MG63 (cell line): ENCODE results near the gene BCL2L14. TPM values are rescaled to one million over a fixed set of nuclear protein-coding genes. Genes with fewer than 3 reads are reported as not detected.
"Not testable (repeated sequence)": the region's sequence is repeated elsewhere in the genome, so short reads cannot be mapped to it uniquely, and the experiment has no call there.

Source experiments
- DNase-seq: peaks from one replicate; pipeline ENCODE4 v3.0.0-alpha.2; 2020
- H3K27me3 ChIP-seq: fragments of 250-450 bp; sonication (Bioruptor Pico); 2 replicates; pipeline ENCODE4 v1.5.1; 2020; ENCODE audit warnings: mild to moderate bottlenecking, moderate library complexity
- H3K36me3 ChIP-seq: fragments of 250-450 bp; sonication (Bioruptor Pico); 2 replicates; pipeline ENCODE4 v1.5.1; 2020; ENCODE audit warnings: mild to moderate bottlenecking, moderate library complexity
- H3K4me3 ChIP-seq: fragments of 250-450 bp; sonication (Bioruptor Pico); 2 replicates; pipeline ENCODE4 v1.5.1; 2020; ENCODE audit warnings: mild to moderate bottlenecking, moderate library complexity
- H3K9me3 ChIP-seq: fragments of 250-450 bp; sonication (Bioruptor Pico); 2 replicates; pipeline ENCODE4 v1.5.1; 2020; ENCODE audit warnings: mild to moderate bottlenecking, moderate library complexity
- total RNA-seq: library from RNA; depleted of rRNA; stranded (reverse); fragments of >200 nt; shearing (Covaris generic); gene quantifications from 2 replicates; pipeline ENCODE4 v1.2.3, GENCODE V29; 2014; ENCODE audit warnings: low replicate concordance; rRNA removed

The BCL2L14 gene
- total RNA-seq, 1 experiment from 2014 or later: not detected

DNA sequence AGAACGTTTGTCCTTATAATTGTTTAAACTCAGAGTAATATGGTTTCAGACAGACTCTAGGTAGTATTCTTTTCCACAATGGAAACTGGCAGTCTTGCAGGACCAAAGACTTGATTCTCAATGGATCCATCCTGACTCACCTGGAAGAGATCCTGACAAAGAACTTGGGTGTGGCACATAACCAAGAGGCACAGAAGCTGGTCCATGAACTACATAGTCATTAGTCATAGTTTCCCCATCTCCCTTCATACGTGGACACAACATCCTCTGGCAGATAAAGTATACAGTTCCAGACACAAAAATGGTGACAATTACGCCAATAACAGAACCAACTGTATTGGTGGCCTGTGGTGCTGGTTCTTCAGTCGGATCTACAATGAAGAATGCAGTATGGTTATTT lies 55.8 kb downstream of the BCL2L14 start:
- H3K4me3 ChIP-seq: no peak overlapping the region
- H3K36me3 ChIP-seq: peaks cover 41% of the 10 kb centered on the region
- H3K9me3 ChIP-seq: no peaks in the 10 kb centered on the region
- no peaks in the 10 kb centered on the region for H3K27me3 ChIP-seq
- DNase-seq: no peak

DNA sequence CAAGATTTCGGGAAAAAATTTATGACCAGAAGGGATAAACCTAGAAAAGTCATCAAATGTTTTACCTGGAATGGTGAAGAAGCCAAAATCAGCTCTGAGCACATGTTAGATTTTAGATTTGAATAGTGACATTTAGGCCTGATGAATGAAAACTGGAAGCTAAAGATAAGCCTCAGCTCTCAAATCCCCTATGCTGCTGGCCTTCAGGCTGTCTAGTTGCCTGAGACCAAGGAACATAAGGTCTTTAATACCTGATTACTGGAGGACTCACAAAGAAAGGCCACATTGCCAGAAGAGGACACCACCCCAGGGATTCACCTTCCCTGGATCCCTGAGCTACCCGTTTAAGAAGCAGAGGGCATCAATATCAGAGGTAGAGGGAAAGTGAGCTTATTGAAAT lies 56.6 kb downstream of the BCL2L14 start:
- Histone ChIP-seq H3K36me3 (peaks cover 41% of the 10 kb centered on the region), H3K27me3 (no peaks in the 10 kb centered on the region), H3K9me3 (no peaks in the 10 kb centered on the region), H3K4me3 (no peak overlapping the region)
- no peak for DNase-seq

DNA sequence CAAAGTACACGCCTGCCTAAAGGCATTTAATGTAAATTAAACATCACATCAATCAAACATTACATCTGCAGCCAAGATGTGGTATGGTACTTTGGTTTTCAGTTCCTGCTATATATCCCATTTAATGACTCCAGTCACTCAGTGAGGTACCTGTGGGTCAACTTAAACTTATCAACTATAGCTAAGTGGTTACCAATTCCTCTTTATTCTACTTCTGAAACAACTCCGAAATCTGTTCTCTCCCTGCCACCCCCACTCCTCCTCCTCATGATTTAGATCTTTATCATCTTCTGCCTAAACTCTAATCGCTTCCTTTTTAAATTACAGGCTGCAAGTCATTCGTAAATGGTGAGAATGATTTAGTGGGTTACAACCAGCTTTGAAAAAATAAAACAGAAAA lies 57.9 kb downstream of the BCL2L14 start:
- H3K36me3 ChIP-seq: peaks cover 39% of the 10 kb centered on the region
- no peak overlapping the region for H3K4me3 ChIP-seq
- H3K9me3 ChIP-seq: no peaks in the 10 kb centered on the region
- DNase-seq: no peak
- no peaks in the 10 kb centered on the region for H3K27me3 ChIP-seq

DNA sequence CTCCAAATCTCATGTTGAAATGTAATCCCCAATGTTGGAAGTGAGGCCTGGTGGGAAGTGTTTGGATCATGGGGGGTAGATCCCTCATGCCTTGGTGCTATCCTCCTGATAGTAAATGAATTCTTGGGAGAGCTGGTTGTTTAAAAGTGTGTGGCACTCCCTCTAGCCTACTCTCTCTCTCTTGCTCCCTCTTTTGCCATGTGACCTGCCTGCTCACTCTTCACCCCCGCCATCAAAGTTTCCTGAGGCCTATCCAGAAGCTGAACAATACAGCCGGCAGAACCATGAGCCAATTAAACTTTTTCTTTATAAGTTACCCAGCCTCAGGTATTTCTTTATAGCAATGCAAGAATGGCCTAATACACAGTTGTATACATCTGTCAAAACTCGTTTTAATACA lies 62.5 kb downstream of the BCL2L14 start:
- Histone ChIP-seq H3K36me3 (peaks cover 7% of the 10 kb centered on the region), H3K4me3 (no peak overlapping the region), H3K27me3 (no peaks in the 10 kb centered on the region), H3K9me3 (no peaks in the 10 kb centered on the region)
- DNase-seq: no peak

DNA sequence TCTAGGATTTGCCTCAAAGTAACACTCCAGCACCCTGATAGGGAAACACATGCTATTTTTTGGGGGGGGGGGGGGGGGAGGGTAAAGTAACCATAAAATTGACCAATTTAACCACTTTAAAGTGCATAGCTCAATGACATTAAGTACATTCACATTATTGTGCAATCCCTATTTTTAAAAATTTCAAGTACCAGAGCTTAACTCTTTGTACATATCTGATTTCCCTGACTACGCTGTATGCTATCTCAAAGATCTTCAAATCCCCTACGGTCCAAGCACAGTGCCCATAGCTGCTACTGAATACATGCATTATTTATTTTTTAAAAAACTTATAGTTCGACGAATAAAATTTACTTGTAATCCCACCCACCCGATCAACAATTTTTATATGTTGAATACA lies 63.0 kb downstream of the BCL2L14 start:
- H3K27me3 ChIP-seq: no peaks in the 10 kb centered on the region
- H3K4me3 ChIP-seq: no peak overlapping the region
- DNase-seq: no peak
- no peaks in the 10 kb centered on the region for H3K9me3 ChIP-seq
- H3K36me3 ChIP-seq: peaks cover 8% of the 10 kb centered on the region

DNA sequence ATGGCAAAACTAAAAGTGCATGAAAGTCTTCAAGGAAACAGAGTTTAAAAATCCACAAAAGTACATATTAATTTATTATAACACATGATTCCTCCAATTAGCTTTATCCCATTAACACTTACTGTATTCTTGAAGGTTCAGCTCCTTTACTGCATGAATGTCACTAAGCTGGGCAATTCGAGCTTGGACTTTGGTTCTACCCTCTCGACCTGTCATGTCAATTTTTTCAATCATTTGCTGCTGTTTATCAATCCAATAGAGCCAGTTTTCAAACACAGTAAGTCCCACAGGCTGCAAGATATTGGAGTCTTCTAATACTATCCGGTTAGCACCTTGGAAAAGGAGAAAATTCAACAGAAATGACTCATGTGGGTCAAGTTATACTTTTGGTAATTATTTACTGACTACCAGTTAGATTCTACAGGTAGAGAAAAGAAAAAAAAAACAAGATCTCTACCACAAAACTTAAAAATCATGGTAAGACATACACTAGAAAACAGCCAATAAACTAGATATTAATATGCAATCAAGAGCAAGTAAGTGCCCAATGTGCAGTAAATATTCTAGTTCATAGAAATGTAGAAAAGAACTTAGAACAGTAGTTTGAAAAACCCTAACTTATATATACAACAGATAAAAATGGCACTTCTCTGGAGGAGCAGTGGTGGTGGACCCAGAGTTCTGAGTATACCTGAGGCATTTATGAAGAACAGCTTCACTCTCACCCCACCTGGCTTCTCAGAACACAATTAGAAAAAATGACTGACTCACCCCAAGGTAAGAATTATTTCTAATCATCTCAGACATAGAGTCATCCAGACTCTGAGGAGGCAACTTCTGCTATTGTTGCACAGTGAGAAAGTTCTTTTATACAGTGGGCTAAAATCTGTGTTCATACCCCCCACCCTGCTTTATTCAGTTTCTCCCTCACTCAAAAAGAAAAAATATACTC lies 67.7 kb downstream of the BCL2L14 start:
- Histone ChIP-seq H3K9me3 (no peaks in the 10 kb centered on the region), H3K4me3 (no peak overlapping the region), H3K36me3 (peaks cover 4% of the 10 kb centered on the region), H3K27me3 (no peaks in the 10 kb centered on the region)
- DNase-seq: no peak

DNA sequence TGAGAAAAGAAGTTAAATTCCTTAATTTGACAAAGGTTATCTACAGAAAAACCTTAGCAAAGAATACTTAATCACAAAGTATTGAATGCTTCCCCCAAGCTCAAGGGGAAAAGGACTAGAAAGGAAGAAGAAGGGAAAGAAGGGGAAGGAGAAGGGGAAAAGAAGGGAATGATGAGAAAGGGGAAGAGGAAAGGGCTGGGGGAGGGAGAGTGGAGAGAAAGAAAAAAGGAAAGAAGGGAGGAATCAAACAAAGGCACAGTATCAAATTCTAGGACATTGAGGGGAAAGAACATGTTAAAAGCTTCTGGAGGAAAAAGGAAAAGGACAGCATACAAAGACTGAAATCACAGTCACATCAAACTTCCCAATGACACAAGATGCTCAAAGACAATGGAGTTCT lies 70.3 kb downstream of the BCL2L14 start:
- no peak for DNase-seq
- Histone ChIP-seq H3K27me3 (no peaks in the 10 kb centered on the region), H3K9me3 (no peaks in the 10 kb centered on the region), H3K36me3 (peaks cover 4% of the 10 kb centered on the region), H3K4me3 (no peak overlapping the region)

DNA sequence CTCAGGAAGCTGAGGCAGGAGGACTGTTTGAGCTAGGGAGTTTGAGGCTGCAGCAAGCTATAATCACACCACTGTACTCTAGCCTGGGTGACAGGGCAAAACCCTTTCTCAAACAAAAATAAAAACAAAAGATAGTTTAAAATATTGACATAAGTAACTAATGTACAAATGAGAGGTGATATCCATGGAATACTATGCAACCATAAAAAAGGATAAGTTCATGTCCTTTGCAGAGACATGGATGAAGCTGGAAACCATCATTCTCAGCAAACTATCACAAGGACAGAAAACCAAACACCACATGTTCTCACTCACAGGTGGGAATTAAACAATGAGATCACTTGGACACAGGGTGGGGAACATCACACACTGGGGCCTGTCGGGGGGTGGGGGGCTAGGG lies 73.8 kb downstream of the BCL2L14 start:
- H3K4me3 ChIP-seq, H3K9me3 ChIP-seq, H3K27me3 ChIP-seq, H3K36me3 ChIP-seq, DNase-seq: not testable (repeated sequence)

DNA sequence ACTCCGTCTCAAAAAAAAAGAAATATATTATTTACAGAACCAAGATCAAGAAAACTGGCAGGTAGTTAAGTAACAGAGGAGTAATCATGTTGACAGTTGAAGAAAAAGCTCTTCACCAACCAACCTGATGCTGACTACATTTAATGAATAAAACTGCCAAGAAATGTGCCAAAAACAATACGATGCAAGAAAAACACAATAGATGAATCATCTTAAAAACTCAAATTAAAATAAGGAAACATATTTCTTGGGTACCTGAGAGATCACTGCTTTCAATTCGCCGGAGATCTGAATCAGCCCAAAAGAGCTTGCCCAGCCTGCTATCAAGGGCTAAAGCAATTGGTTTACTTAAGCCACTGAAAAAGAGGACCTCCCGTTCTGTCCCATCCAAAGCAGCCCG lies 76.4 kb downstream of the BCL2L14 start:
- Histone ChIP-seq H3K36me3 (peaks cover 12% of the 10 kb centered on the region), H3K9me3 (no peaks in the 10 kb centered on the region), H3K27me3 (no peaks in the 10 kb centered on the region), H3K4me3 (no peak overlapping the region)
- no peak for DNase-seq

Other genes with a start within 250 kb of the BCL2L14 start
- 7.9 and 10.2 TPM in 2 replicates for gene LRP6, start 196.1 kb downstream of the BCL2L14 start, total RNA-seq